ENCODE data around the gene GRK2. TPM values are rescaled to one million over a fixed set of nuclear protein-coding genes. Genes with fewer than 3 reads are reported as not detected.

Gene GRK2
- total and polyA plus RNA-seq, 2 of the 13 experiments (the other 11 are each of a cell fraction or from before 2014, with no cell fraction given): 31.3 to 42.4 TPM

DNA sequence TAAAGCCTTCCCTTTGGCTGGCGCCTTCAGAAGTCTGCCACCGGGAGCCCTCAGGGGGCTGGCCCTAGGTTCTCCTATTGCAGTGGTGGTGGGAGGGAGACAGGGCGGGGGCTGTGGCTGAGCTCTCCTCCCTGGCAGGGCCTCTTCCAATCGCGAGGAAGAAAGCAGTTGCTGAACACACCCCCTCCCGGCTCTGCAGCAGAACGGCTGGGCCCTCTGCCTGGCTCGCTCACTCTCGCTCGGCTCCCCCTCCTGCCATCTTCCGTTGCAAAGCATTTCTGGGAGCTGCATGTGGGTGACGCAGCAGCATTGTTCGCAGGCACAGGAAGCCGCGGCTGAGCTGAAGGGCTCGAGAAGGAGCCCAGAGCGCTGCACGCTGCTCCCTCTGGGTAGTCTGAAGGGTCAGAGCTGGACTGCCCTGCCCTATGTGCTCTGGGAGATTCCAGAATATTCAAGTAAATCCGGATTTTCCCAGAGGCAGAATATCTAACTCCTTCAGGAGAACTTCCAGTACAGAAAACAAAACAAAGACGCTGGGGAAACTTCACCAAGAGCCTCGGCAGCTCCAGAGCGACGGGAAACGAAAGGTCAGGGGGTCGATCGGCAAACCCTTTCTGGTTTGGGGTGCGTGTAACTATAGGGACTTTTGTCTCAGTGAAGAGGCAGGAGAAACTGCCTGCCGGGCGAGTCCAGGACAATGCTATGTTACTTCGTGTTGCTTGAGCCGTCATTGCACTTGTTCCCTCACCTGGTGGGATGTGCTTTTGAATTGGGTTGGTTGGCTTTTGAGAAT is 26.3 kb upstream of the GRK2 start (continued):
- TF ChIP-seq GLI4 (CRISPR knock-in tag; IDR thresholded peaks at IDR 0.05; ENCODE audit: borderline replicate concordance) (no peak; the same call in 1 of the 2 replicates), SAP130 (CRISPR knock-in tag; IDR thresholded peaks at IDR 0.05; ENCODE audit: low read depth) (peak; percentile 99), ZBTB20 (CRISPR knock-in tag; IDR thresholded peaks at IDR 0.05; ENCODE audit: borderline replicate concordance, low read depth) (0 out of 2 replicates have a peak, but pooled peaks have one; percentile 22), MXD3 (CRISPR knock-in tag; IDR thresholded peaks at IDR 0.05) (peak; percentile 94), SRF (IDR thresholded peaks at IDR 0.05; ENCODE audit: low read depth, low read length) (no peak), HNRNPLL (IDR thresholded peaks at IDR 0.05; ENCODE audit: low read depth, low read length, poor library complexity, severe bottlenecking) (no peak), ATF1 (CRISPR knock-in tag; IDR thresholded peaks at IDR 0.05) (no peak), SMAD9 (CRISPR knock-in tag; IDR thresholded peaks at IDR 0.05) (no peak), TRIM24 (CRISPR knock-in tag; IDR thresholded peaks at IDR 0.05) (no peak), KDM5A (IDR thresholded peaks at IDR 0.05; ENCODE audit: borderline replicate concordance, low read length) (no peak; the same call in 1 of the 2 replicates), ZFX (CRISPR knock-in tag; IDR thresholded peaks at IDR 0.05; ENCODE audit: low read depth) (peak; percentile 81), HDAC2 (CRISPR knock-in tag; IDR thresholded peaks at IDR 0.05) (peak; percentile 79), JDP2 (CRISPR knock-in tag; IDR thresholded peaks at IDR 0.05; ENCODE audit: borderline replicate concordance) (no peak), MED8 (CRISPR knock-in tag; IDR thresholded peaks at IDR 0.05; ENCODE audit: insufficient replicate concordance) (no peak), THAP7 (CRISPR knock-in tag; IDR thresholded peaks at IDR 0.05) (0 out of 2 replicates have a peak, but pooled peaks have one; percentile 39), ZNF839 (CRISPR knock-in tag; IDR thresholded peaks at IDR 0.05; ENCODE audit: borderline replicate concordance) (0 out of 2 replicates have a peak, but pooled peaks have one; percentile 31)
- TF ChIP-seq, protein P1, sequence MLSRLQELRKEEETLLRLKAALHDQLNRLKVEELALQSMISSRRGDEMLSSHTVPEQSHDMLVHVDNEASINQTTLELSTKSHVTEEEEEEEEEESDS (CRISPR knock-in tag; IDR thresholded peaks at IDR 0.05; ENCODE audit: borderline replicate concordance): no peak
- TF ChIP-seq, protein P2, sequence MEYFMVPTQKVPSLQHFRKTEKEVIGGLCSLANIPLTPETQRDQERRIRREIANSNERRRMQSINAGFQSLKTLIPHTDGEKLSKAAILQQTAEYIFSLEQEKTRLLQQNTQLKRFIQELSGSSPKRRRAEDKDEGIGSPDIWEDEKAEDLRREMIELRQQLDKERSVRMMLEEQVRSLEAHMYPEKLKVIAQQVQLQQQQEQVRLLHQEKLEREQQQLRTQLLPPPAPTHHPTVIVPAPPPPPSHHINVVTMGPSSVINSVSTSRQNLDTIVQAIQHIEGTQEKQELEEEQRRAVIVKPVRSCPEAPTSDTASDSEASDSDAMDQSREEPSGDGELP (IDR thresholded peaks at IDR 0.05; ENCODE audit: borderline replicate concordance, low read depth): peak; percentile 16; the same call in 1 of the 2 replicates
- TF ChIP-seq, protein P3, sequence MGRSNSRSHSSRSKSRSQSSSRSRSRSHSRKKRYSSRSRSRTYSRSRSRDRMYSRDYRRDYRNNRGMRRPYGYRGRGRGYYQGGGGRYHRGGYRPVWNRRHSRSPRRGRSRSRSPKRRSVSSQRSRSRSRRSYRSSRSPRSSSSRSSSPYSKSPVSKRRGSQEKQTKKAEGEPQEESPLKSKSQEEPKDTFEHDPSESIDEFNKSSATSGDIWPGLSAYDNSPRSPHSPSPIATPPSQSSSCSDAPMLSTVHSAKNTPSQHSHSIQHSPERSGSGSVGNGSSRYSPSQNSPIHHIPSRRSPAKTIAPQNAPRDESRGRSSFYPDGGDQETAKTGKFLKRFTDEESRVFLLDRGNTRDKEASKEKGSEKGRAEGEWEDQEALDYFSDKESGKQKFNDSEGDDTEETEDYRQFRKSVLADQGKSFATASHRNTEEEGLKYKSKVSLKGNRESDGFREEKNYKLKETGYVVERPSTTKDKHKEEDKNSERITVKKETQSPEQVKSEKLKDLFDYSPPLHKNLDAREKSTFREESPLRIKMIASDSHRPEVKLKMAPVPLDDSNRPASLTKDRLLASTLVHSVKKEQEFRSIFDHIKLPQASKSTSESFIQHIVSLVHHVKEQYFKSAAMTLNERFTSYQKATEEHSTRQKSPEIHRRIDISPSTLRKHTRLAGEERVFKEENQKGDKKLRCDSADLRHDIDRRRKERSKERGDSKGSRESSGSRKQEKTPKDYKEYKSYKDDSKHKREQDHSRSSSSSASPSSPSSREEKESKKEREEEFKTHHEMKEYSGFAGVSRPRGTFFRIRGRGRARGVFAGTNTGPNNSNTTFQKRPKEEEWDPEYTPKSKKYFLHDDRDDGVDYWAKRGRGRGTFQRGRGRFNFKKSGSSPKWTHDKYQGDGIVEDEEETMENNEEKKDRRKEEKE (IDR thresholded peaks at IDR 0.05): no peak
- TF ChIP-seq, protein P4, sequence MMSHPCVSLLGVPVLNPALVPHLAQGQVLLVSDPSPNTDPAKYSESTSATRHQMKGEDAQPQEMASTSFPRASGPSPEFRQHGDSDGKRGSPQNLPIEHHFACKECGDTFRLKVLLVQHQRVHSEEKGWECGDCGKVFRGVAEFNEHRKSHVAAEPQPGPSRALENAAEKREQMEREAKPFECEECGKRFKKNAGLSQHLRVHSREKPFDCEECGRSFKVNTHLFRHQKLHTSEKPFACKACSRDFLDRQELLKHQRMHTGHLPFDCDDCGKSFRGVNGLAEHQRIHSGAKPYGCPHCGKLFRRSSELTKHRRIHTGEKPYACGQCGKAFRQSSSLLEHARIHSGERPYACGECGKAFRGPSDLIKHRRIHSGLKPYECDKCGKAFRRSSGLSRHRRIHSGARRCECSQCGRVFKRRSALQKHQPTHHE (CRISPR knock-in tag; IDR thresholded peaks at IDR 0.05; ENCODE audit: borderline replicate concordance): no peak

Measured in HepG2 (cell line).